Measurements from ENCODE around the gene CD99.

Gene CD99, protein sequence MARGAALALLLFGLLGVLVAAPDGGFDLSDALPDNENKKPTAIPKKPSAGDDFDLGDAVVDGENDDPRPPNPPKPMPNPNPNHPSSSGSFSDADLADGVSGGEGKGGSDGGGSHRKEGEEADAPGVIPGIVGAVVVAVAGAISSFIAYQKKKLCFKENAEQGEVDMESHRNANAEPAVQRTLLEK

DNA sequence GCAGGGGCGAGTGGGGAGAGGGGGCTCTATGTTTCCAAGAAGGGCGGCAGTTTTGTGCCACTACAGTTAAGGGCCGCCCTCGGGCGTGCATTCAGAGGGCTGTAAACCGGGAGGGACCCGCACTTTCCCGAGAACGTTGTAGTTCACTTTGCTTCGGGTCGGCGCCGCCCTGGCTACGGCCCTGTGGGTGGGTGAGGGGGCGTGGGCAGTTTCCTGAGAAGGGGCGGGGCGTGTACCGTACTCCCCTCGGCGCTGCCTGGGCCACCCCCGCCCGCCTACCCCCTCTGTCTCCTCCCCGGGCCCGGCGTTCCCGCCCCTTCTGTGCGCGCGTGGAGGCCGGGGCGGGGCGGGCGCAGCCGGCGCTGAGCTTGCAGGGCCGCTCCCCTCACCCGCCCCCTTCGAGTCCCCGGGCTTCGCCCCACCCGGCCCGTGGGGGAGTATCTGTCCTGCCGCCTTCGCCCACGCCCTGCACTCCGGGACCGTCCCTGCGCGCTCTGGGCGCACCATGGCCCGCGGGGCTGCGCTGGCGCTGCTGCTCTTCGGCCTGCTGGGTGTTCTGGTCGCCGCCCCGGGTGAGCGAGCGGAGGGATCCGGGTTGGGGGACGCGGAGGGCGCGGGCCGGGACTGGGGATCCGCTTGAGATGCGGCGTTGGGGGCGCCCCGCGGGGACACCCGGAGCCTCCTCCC lies at the start of gene CD99:
CD99 (plus strand) TSS at position 440 of the 687 bp plus-strand sequence; CDS start at position 506, 66 bp downstream.
- DNase-seq (ENCODE audit: low read depth in 2 of 2), result peak; percentile 75 to 82

DNA sequence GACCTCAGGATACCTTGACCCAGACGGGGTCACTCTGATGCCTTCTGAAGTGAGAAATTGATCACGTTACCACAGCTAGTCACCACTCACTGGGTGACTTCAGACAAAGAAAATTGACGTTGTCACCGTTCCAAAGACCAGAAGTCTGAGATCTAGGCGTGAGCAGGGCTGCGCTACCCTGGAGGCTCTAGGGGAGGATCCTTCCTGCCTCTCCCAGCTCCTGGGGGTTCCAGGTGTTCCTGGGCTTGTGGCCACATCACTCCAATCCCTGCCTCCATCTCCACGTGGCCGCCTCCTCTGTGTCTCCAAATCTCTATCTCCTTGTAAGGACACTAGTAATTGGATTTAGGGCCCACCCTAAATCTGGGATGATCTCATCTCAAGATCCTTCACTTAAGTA lies 48.9 kb upstream of the CD99 start:
- DNase-seq (ENCODE audit: low read depth in 2 of 2), result no peak

DNA sequence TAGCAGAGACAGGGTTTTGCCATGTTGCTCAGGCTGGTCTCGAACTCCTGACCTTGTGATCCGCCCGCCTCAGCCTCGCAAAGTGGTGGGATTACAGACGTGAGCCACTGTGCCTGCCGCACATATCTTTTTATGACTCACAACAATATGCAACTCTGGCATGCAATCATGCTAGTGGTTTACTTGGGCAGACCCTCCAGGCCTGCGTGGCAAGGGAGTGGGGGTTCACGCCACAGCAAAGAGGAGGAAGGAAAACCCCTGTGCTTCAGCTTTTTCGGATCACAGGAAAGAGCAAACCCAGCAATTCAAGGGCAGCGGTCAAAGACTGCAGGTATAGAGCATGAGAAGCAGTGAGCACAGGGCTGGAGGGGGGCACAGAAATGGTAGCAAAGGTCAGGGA lies 48.3 kb upstream of the CD99 start:
- DNase-seq (ENCODE audit: low read depth in 2 of 2), result no peak

DNA sequence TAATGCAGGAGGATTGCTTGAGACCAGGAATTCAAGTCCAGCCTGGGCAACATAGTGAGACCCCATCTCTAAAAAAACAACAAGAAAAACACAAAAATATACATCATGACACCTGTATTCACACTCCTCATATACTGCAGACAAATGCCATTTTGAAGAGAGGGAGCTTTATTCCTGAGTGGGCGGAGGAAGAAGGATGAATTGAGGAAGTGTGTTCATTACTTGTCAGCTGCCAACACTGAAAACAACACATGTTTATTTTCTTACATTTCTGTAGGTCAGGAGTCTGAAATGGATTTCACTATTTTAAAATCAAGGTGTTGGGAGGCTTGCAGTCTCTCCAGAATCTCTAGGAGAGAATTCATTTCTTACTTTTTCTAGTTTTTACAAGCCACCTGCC lies 47.2 kb upstream of the CD99 start:
- DNase-seq (ENCODE audit: low read depth in 2 of 2), result no peak

DNA sequence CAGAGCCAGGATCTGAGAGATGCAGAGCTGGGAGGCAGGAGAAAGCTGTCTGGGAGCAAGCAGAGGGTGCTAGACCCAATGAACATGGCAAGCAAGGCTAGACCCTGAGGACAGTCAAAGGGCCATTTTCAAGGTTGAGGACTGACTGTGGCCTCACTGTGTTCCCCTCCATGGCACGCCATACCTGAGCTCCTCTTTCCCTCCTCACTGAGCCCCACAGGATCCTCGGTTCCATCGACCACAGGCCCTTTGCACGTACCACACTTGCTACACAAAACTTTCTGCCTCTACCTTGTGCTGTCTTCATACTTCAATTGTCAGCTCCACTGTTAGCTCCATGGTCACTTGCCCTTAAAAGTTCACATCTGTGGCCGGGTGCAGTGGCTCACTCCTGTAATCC lies 45.5 kb upstream of the CD99 start:
- DNase-seq (ENCODE audit: low read depth in 2 of 2), result no peak

DNA sequence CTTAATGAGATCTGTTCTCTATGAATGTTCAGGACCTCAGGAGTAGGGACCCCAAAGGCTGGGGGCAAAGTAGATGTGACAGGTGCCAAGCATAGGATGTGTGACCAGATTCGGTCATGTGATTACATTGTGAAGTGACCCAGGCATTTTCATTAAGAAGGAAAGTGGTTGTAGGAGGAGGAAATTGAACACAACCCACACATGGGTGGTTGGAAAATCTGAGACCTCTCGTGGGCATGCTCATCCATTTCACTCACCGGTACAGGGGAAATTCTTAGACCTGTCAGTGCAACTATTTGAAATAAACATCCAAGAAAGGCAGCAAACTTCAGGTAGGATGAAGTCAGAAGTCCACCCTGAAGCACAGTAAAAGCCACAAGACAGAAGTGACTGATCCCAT lies 43.5 kb upstream of the CD99 start:
- DNase-seq (ENCODE audit: low read depth in 2 of 2), result no peak

DNA sequence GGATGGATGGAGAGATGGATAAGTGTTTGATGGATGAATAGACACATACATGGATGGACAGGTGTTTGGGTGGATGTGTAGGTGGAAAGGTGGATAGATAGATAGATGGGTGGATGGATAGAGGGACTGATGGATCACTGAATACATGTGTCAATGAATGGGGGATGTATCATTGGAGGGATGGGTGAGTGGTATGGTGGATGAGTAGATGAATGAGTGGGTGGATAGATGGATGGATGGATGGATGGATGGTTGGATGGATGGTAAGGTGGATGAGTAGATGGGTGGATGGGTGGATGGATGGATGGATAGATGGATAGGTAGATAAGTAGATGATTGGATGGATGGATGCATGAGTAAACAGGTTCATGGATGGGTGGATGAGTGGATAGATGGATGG lies 41.1 kb upstream of the CD99 start:
- no peak for DNase-seq (ENCODE audit: low read depth in 2 of 2)

DNA sequence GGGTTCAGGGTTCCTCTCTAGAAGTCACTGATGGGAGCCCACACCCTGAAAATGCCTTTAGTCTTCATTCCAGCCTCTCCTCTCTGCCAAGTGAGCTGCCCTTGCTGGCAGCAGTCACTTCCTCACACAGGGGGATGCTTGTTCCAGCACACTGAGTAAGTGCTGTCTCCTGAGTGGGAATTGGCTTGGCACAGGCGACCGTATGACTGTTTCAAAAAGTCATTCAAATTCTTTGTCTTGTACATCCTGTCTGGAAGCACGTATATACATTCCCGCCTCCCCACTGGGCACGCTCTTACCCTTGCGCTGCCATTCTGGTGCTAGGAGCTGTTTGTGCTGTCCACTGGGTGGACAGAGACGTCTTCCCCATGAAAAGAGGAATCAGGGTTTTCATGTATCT lies 40.2 kb upstream of the CD99 start:
- no peak for DNase-seq (ENCODE audit: low read depth in 2 of 2)

DNA sequence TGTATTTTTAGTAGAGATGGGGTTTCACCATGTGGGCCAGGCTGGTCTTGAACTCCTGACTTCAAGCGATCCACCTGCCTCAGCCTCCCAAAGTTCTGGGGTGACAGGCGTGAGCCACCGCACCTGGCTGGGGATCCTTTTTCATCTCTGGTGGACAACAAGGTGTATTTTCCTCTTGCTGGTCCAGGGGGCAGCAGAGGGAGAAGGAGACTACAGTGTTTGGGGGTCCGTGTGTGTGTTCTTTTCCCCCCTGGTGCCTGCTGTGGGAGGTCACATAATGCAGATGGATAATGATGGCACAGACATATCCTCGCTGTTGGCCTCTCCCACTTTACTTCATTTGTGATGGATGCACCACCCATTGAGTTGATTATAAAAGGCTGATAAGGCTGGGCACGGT lies 39.0 kb upstream of the CD99 start:
- no peak for DNase-seq (ENCODE audit: low read depth in 2 of 2)

DNA sequence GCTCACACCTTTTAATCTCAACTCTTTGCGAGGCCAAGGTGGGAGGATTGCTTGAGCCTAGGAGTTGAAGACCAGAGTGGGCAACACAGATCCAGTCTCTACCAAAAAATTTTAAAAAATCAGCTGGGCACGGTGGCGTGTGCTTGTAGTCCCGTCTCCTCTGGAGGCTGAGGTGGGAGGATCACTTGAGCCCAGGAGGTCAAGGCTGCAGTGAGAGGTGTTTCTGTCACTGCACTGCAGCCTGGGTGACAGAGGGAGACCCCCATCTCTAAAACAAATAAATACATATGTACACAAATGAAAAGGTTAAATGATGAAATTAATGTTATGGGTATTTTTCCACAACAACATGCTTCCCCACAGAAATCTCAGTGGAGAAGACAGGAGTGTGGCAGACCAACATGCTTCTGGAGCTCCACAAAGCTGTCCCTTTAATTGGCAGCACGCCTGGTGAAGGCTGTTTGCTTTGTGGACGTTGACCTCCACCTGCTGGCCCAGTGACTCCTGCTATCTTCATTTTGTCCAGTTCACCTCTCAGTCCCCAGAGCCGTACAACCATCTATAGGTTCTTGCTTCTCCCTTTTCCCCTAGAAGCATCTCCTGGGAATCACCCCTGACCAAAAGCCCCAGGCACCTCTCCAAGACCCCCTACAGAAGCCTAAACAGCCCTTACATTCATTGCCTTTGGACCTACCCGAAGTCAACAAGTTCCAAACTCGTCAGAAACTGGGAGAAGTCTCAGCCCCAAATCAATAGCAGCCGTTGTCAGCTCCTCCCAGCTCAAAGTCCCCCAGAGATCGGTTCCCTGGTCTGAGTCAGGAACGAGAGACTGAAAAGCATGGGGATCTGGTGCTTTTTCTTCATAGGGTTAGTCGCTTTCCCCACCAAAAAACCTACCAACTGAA lies 36.4 kb upstream of the CD99 start:
- DNase-seq (ENCODE audit: low read depth in 2 of 2), result no peak

DNA sequence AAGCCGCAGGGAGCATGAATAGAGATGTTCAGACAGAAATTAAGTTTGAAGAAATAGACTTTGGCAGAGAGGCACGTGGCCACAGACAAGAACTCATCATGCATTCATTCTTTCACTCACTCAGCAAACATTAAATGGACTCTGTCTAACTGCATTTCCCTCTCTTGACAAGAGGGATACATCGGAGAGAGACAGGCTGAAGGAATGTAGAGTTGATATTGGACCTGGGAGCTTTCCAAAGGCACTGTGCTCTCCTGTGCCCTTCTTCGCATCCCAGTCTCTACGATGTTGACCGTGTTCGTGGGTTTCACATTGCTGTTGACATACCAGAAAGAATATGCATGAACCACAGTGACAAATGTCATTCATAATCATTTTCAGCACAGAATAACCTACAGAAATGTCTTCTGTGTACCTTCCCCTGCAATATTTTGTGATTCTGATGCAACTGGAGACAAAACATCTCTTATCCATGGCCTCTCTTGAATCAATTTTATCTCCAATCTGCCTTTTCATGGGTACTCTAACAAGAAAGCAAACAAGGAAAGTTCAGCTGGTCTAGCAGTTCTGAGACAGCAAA lies 34.7 kb upstream of the CD99 start:
- no peak for DNase-seq (ENCODE audit: low read depth in 2 of 2)

DNA sequence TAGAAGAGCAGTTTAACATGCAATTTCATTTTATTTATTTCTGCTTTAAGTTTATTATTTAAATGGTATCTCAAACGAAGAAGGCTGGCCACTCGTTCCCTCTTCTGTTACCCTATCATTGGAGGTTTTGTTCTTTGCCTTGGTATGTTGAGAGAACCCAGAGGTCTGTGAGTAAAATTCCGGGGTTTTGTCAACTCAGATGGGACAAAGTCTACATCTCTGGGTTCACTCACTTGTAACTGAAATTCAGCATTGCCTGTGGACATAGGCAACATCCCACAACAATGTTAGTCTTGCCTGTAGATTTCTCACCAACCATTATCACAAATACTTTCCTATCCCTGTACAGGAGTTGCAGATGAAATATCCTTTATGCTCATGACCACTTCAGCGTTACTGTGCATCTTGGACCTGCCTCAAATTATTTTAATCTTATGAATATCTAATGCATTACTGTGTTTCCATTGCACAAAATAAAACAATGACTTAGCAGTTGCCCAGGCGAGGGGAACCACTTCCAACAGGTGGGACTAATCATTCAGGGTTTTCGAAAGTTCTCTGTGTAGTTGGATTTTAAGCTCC lies 33.5 kb upstream of the CD99 start:
- DNase-seq (ENCODE audit: low read depth in 2 of 2), result no peak

DNA sequence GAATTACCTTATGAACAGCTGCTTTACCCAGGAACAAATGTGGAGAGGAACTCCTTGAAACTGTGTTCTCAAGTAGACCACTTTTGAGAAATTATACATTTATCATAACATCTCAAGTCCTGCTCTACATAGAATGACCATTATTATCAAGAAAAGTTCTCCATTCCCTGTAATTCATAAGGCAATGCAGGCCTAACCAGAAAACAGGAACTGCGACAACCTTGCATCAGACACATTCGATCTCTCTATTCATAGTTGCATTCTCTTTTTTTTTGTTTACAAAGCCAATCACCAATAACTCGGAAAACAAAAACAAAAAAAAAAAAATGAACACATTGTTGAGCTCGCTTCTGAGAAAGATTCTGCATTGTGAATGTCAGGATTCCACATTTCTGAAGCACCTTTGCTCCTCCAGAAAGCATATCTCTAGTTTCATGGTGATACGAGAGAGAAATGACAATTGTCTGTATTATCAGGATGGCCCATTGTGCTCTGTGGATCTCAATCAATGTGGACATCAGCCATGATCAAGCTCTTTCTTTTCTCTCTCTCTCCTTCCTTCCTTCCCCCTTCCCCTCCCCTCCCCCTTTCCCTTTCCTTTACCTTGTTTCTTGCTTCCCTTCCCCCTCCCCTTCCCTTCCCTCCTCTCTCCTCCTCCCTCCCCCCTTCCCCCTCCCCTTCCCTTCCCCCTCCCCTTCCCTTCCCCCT lies 32.4 kb upstream of the CD99 start:
- no peak for DNase-seq (ENCODE audit: low read depth in 2 of 2)

DNA sequence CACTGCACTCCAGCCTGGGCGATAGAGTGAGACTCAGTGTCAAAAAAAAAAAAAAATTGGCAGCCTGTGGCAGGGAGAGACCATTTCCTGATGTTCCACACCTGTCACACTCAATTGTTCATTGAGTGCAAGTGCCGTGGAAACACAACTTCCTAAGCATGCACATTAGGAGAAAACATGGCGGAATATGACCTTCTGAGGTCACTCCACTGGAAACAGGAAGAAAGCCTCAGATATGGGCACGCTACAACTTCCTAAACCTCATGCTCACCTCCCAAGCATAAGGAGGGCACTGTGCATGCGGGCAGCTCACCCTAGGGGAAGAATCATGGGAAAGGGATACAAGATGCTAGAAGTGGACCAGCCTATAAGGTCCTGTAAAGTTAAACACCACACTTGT lies 28.5 kb upstream of the CD99 start:
- no peak for DNase-seq (ENCODE audit: low read depth in 2 of 2)

DNA sequence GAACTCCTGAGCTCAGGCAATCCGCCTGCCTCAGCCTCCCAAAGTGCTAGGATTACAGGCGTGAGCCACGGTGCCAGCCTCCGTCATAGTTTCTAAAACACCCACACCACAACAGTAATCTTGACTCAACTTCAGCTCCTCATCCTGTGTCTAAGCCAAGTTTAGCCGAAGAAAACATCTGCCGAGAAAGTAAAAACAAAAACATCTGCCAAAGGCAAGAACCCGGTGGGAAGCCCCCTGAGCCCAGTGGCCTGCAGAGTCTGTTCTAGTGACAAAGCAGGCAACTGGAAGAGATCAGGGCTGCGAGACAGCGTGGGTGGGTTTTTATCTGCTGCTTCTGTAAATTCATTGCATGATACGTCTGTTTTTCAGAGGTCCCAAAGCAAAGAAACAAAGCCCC lies 26.6 kb upstream of the CD99 start:
- no peak for DNase-seq (ENCODE audit: low read depth in 2 of 2)

DNA sequence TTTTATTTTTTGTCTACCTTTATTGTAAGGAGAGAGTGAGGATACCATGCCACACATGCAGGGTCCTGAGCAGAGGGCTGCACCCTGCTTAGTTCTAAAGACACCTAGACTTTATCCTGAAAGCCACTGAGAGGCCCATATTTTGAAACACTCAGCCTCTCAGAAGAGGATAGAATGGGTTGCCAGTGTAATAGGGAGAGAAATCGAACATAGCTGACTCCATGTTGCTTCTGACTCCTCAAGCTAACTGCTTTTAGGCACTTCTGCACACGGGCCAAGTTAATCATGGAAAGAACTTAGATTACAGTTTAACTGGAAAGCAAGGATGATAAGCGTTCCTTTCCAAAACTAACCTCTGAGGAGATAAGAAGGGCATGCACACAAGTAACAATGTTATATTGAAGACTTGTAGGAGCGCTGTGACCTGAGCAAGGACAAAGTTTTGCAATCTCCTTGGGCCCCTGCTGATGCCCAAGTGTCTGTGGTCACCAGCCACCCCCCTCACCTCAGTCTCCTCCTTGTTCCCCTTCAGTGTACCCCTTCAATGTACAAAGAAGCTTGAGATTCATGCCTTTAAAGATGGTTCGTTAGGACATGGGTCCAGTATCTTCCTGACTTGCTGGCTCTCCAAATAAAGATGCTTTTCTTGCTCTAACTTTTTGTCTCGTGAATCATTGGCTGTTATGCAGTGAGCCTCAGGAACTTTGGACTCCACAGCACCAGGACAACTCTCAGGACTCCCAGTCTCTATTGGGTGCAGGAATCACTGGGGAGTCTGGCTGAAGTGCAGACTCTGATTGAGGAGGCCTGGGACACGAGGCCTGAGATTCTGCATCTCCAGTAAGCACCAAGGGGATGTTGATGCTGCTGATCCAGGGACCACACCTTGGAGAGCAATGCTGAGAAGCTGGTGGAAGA lies 25.4 kb upstream of the CD99 start:
- DNase-seq (ENCODE audit: low read depth in 2 of 2), result no peak

DNA sequence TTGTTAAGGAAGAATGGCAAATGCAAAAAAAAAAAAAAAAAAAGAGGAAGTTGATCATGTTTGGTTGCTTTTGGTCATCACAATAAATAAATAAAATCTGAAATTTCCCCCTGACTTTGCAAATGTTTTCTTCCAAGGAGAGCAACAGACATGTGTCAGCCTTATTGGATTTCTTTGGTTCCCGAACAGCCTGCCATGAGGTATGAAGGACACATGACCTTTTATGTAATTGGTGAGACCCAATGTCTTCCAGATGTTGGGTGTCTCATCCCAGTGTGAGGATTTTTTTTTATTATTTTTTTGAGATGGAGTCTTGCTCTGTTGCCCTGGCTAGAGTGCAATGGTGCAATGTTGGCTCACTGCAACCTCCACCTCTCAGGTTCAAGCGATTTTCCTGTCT lies 24.6 kb upstream of the CD99 start:
- DNase-seq (ENCODE audit: low read depth in 2 of 2), result no peak

DNA sequence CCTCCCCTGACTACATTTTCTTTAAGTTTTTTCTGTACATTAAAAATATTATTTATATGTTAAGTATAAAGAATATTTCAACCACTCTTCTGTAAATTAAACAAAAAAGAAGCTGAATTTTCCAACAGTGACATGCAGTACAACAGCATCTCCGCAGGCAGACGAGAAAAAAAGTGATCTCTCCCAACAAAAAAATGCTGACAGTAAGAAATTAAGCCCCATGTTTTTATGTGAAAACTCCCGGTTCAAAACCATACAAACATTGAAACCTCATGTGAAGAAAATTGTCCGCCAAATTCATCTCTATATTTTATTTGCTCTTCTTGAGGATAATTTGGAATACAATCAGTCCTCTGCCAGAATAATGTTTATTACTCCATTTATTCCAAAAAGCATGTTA lies 20.1 kb upstream of the CD99 start:
- no peak for DNase-seq (ENCODE audit: low read depth in 2 of 2)

DNA sequence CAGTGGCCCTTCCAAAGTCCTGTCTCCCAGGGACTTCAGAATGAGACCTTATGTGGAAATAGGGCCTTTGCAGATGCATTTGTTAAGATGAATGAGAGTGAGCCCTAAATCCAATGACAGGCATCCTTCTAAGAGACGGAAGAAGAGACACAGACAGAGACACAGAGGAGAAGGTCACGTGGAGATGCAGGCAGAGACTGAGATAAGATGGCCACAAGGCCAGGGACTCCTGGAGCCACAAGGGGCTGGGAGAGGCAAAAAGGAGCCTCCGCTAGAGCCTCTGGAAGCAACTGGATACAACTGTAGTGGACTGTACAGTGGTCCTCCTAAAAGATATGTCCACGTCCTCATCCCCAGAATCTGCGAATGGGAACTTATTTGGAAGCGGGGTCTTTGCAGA lies 19.0 kb upstream of the CD99 start:
- no peak for DNase-seq (ENCODE audit: low read depth in 2 of 2)

DNA sequence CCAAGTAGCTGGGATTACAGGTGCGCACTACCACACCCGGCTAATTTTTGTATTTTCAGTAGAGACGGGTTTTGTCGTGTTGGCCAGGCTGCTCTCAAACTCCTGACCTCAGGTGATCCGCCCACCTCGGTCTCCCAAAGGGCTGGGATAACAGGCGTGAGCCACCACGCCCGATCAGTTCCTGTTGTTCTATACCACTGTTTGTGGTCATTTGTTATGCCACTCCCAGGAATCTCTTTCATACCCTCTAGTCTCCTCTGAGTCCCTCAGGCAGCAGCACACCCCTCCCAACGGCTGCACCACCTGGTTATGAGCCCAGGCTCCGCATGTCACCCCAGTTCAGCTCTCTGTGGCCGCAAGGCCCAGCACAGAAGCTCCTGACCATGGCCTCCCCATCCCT lies 17.5 kb upstream of the CD99 start:
- no peak for DNase-seq (ENCODE audit: low read depth in 2 of 2)

All from stimulated activated CD8-positive, alpha-beta memory T cell treated with anti-CD3 and anti-CD28 coated beads, Interleukin-7, amount 100 ng/mL, for 1 hour (primary cell).